Esophagus muscularis mucosa (tissue), 3 donors: ENCODE results near the gene ANOS1.
A peak's percentile ranks its signal among the peaks of the same experiment; 100 is the strongest.

ENCODE experiments used
- CTCF ChIP-seq, 3 experiments: fragments of 200-600 bp in 2 of 3; fragments of 450-650 bp in 1 of 3; sonication (generic) in 2 of 3; IDR thresholded peaks; one replicate each; pipeline ENCODE4 v1.5.1; 2017 to 2019; ENCODE audit warnings: antibody characterized with exemption in 3 of 3, mild to moderate bottlenecking in 2 of 3, moderate library complexity in 1 of 3
- POLR2A ChIP-seq: fragments of 450-650 bp; IDR thresholded peaks from one replicate; pipeline ENCODE4 v1.6.1; 2017; ENCODE audit warnings: antibody characterized with exemption, moderate library complexity, mild to moderate bottlenecking, low read depth
- POLR2AphosphoS5 ChIP-seq, 2 donors: sonication (generic); formaldehyde crosslinking; IDR thresholded peaks; one replicate each; pipeline ENCODE4 v1.6.1; 2017; ENCODE audit warnings: antibody characterized with exemption in 2 of 2

GRCh38 chrX:8672176-8672575, 59.8 kb downstream of the ANOS1 start:
- TF ChIP-seq POLR2A (no peak), CTCF (IDR thresholded peaks at IDR 0.05) (peak in 1 of 3 experiments; percentile 2), POLR2AphosphoS5 (IDR thresholded peaks at IDR 0.05) (no peak)
